Measurements from ENCODE around the gene MCAT. TPM values are rescaled to one million over a fixed set of nuclear protein-coding genes. Genes with fewer than 3 reads are reported as not detected.
"Not testable (repeated sequence)": the region's sequence is repeated elsewhere in the genome, so short reads cannot be mapped to it uniquely, and the experiment has no call there.

The MCAT gene
- total RNA-seq, 1 donor from 2014 or later, result 8.6 TPM

GRCh38 chr22:43147821-43148220 lies 4.6 kb upstream of the MCAT start:
- Mint-ChIP-seq H3K4me1 (ENCODE audit: low read depth) (peaks cover 18% of the 10 kb centered on the region), H3K27me3 (ENCODE audit: low read depth) (no peaks in the 10 kb centered on the region), H3K4me3 (ENCODE audit: unreplicated experiment) (no peak overlapping the region), H3K9me3 (ENCODE audit: low read depth) (no peaks in the 10 kb centered on the region), H3K36me3 (ENCODE audit: low read depth) (no peaks in the 10 kb centered on the region), H3K27ac (ENCODE audit: unreplicated experiment) (no peak overlapping the region)
- no peak for DNase-seq (ENCODE audit: low spot score)
- no peak for TF ChIP-seq CTCF (IDR thresholded peaks at IDR 0.05)

- H3K27ac Mint-ChIP-seq (ENCODE audit: unreplicated experiment); H3K36me3 Mint-ChIP-seq (ENCODE audit: low read depth); H3K9me3 Mint-ChIP-seq (ENCODE audit: low read depth); H3K27me3 Mint-ChIP-seq (ENCODE audit: low read depth); DNase-seq (ENCODE audit: low spot score); H3K4me3 Mint-ChIP-seq (ENCODE audit: unreplicated experiment): not testable (repeated sequence)
- H3K4me1 Mint-ChIP-seq (ENCODE audit: low read depth), result peaks cover 22% of the 10 kb centered on the region
These were observed 3.1 kb upstream of the MCAT start for GRCh38 chr22:43146332-43146731.

- not testable (repeated sequence) for H3K27ac Mint-ChIP-seq (ENCODE audit: unreplicated experiment)
These were observed 2.2 kb upstream of the MCAT start for GRCh38 chr22:43145371-43145770.

GRCh38 chr22:43144949-43145348 lies 1.8 kb upstream of the MCAT start:
- peaks cover 1% of the 10 kb centered on the region for H3K36me3 Mint-ChIP-seq (ENCODE audit: low read depth)
- peaks cover 16% of the 10 kb centered on the region for H3K4me1 Mint-ChIP-seq (ENCODE audit: low read depth)
- no peak overlapping the region for H3K4me3 Mint-ChIP-seq (ENCODE audit: unreplicated experiment)
- H3K27ac Mint-ChIP-seq (ENCODE audit: unreplicated experiment), result no peak overlapping the region
- no peak for TF ChIP-seq CTCF (IDR thresholded peaks at IDR 0.05)
- H3K9me3 Mint-ChIP-seq (ENCODE audit: low read depth), result no peaks in the 10 kb centered on the region
- no peaks in the 10 kb centered on the region for H3K27me3 Mint-ChIP-seq (ENCODE audit: low read depth)
- no peak for DNase-seq (ENCODE audit: low spot score)

More at GRCh38 chr22:43145371-43145770, 2.2 kb upstream of the MCAT start:
- not testable (repeated sequence) for H3K36me3 Mint-ChIP-seq (ENCODE audit: low read depth); H3K27me3 Mint-ChIP-seq (ENCODE audit: low read depth); H3K4me3 Mint-ChIP-seq (ENCODE audit: unreplicated experiment); H3K9me3 Mint-ChIP-seq (ENCODE audit: low read depth); DNase-seq (ENCODE audit: low spot score)
- H3K4me1 Mint-ChIP-seq (ENCODE audit: low read depth), result peaks cover 16% of the 10 kb centered on the region

GRCh38 chr22:43136801-43137200 lies 6.4 kb downstream of the MCAT start:
- Mint-ChIP-seq H3K36me3 (ENCODE audit: low read depth) (peaks cover 9% of the 10 kb centered on the region), H3K4me3 (ENCODE audit: unreplicated experiment) (no peak overlapping the region), H3K4me1 (ENCODE audit: low read depth) (peaks cover 2% of the 10 kb centered on the region), H3K27me3 (ENCODE audit: low read depth) (no peaks in the 10 kb centered on the region), H3K27ac (ENCODE audit: unreplicated experiment) (no peak overlapping the region), H3K9me3 (ENCODE audit: low read depth) (no peaks in the 10 kb centered on the region)
- TF ChIP-seq CTCF (IDR thresholded peaks at IDR 0.05), result no peak
- no peak for DNase-seq (ENCODE audit: low spot score)

- DNase-seq (ENCODE audit: low spot score), result no peak
- Mint-ChIP-seq H3K27ac (ENCODE audit: unreplicated experiment) (no peak overlapping the region), H3K4me3 (ENCODE audit: unreplicated experiment) (no peak overlapping the region), H3K4me1 (ENCODE audit: low read depth) (no peaks in the 10 kb centered on the region), H3K27me3 (ENCODE audit: low read depth) (no peaks in the 10 kb centered on the region), H3K36me3 (ENCODE audit: low read depth) (peaks cover 9% of the 10 kb centered on the region), H3K9me3 (ENCODE audit: low read depth) (no peaks in the 10 kb centered on the region)
- peak; percentile 78 for TF ChIP-seq CTCF (IDR thresholded peaks at IDR 0.05)
These were observed 6.9 kb downstream of the MCAT start for GRCh38 chr22:43136255-43136654.

Data from chondrocyte (in vitro differentiated cells).